Inferior parietal cortex (tissue), 1 donor: ENCODE results near the gene MCF2L2.

Experiments used
- DNase-seq: peaks from one replicate; pipeline ENCODE4 v3.0.0-alpha.2; 2016; ENCODE audit errors: extremely low spot score

The MCF2L2 gene

DNA sequence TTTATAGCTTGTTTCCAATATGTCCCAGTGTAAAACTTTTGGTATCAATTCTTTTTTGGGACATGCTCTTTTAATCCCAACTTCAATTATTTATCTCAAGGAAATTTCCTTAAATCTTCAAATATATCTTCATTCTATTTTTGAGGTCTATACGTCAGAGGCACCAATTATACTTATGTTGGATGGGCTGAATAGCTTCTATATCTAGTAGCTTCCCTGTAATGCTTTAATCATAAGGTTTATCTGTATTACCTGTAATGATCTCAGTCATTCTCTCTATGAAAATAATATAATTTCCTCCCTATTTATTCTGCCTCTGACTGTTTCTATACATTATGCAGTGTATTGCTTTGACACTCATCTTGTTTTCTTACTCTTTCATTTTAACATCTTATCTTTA, 299.2 kb downstream of the MCF2L2 start:
- DNase-seq = no peak

DNA sequence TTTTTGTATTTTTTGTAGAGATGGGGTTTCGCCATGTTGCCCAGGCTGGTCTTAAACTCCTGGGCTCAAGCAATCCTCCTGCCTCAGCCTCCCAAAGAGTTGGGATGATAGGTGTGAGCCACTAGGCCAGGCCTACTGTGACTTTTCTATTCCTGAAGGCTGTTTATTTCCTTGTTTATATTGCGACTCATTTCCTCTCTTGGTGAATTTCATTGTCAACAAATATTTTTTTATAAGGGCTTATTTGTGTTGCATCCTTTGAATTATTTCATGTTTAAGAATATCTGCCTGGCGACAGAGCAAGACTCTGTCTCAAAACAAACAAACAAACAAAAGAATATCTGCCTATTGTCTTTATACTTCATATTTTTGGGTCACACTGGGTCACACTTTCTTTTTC, 299.7 kb downstream of the MCF2L2 start:
- DNase-seq = no peak
